GM21447 (cell line): Measurements from ENCODE around the gene CEP112.
"Not testable (repeated sequence)": the region's sequence is repeated elsewhere in the genome, so short reads cannot be mapped to it uniquely, and the experiment has no call there.

Source experiments
- ATAC-seq: cut with Tn5 transposase; IDR thresholded peaks from one replicate; pipeline ENCODE4 v1.9.1; 2021; ENCODE audit not compliant: unreplicated experiment

Gene CEP112

DNA sequence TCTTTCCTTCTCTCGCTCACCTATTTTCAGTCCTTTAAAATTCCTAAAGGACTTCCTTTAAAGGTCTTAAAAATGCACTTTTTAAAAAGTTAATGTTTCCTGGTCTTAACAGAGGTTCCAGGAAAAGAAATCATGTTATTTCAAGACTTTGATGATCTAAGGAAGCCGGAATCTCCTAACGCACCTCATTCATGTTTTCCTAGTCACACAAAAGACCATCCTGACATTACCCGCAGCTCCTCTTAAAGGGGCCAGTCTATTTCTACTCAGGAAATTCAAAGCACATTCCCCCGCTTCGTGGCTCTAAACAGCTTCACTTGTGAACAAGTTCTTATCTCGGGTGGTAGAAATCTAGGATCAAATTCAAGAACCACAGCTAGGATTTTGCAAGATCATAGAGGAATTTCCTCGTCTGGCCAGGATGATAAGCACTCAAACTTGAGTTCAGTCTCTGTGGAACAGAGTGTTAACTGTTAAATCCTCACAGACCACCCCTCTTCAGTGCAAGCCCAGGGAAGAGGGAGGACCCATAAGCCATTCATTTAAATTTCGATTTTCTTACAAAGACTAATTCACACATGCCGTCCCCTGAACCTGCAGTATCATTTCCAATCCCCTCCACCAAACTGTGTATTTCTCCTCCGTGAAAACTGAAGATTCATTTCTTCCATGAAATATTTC lies 493.4 kb downstream of the CEP112 start:
- ATAC-seq: no peak

DNA sequence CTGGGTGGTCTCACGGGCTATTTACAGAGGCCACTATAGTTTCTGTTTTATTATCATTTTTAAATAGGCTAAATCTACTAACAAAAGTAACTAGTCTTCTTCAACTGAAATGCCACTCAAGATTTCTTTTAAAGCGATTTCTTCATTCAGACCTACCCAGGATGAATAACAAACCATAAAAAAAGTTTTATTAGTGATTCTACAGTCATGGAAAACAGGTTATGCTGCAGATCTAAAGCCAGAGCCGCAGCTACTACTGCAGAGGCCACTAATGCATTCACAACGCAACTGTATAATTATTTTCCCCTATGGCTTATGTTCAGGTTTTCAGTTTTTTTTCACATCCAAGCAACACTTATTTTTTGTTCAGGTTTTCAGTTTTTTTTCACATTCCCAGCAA lies 494.3 kb downstream of the CEP112 start:
- ATAC-seq: no peak

DNA sequence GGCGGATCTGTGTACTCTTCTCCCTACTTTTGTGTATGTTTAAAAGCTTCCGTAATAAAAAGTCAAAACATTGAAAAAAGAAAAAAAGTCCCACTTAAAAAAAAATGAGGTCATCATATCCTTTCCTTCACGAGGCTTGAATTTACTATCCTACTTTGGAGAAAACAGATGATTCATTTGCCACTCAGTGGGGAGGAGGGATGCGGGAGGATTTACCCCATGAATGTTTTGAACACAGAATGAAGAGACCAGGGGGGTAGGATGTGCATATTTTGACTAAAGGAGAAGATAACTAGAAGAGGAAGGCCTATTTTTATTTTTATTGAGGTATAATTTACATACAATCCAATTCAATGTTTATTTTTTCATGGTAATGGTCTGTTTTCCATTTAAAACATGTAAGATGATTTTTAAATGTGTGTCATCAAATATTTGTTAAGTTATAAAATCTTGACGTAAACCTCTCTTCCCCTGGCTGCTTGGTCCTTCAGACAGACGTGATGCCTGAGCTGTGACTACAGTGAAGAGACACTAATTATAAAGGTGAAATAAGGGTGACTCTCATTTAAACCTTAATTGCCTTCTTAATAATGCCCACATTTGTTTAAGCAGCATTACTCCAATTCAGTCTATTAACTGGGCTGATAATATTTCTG lies 495.1 kb downstream of the CEP112 start:
- ATAC-seq: no peak

DNA sequence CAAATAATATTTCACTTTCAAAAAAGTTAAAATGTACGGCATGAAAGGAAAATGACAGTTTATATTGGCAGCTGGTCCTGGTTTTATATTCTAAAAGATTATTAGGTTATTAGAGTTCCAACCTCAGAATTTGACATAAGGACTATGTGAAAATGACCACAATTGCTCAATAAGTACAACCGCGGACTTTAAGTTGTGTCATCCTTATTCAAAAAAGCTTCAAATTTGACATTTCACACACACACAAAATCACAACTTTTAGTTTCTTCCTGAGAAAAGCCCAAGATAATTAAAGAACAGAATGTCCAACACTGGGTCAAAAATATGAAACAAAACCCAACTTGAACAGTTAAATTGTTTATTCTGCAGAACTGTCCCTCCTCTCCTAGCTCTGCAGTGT lies 497.3 kb downstream of the CEP112 start:
- ATAC-seq: no peak

DNA sequence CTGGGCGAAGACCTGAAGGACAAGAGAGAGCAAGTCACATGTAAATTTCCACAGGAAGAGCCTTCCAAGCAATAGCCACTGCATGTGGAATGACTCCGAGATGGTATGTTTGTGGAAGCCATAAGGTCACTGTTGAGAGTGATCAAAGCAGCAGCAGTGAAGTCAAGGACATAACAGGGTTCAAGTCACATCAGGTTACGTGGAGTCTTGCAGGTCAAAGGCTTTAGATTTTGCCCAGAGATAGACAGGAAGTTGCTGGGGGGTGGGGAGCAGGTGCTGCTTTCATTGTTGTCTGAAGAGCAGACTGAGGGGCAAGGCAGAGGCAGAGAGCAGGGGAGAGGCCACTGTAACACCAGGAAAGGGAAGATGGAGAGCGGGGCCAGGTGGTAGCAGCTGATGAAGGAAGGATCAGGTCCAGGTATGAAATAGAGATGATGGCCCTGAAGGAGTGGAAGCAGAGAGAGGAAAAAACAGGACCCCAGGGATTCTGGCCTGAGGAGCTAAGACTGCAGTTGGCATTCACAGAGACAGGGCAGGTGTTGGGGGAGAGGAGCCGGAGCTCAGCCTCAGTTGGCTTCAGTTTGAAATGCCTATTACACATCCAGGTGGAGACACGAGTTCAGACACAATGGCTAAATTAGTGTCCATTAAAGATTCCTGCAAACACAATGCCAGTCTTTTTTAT lies 501.2 kb downstream of the CEP112 start:
- ATAC-seq: no peak

DNA sequence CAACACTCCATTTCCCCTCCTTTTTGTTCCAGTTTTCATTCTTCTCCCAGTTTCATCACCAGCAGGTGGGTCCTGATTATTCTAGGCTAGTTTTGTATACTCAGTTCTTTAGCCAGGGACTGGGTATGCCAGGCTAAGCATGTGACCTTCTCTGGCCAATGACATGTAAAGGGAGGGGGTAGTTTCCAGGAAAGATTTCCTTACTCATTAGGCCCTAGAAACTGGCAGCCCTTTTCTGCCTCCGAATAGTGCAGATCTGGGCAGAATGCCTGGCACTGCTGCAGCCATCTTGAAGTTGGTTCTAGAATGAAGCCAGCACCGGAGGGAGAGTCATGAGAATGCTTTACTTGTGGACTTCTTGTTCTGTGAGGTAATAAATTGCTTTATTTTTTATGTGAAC lies 503.6 kb downstream of the CEP112 start:
- no peak for ATAC-seq

DNA sequence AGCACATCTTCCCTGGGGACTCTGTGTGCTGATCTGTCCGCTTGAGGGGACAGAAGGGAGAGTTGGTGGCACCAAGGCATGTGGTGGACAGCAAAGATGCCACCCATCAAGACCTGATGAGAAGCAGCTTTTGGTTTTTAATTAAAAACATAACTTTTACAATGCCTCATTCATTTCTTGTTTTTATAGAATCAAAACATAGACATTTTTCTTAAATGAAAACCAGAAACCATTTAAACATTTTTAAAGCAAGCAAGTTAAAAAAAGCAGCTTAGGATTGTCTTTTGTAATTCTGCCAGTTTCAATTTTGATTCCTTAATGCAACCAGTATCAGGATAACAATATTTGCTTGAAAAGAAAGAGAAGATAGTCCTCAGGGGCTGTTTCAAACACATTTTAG lies 506.8 kb downstream of the CEP112 start:
- ATAC-seq: no peak

DNA sequence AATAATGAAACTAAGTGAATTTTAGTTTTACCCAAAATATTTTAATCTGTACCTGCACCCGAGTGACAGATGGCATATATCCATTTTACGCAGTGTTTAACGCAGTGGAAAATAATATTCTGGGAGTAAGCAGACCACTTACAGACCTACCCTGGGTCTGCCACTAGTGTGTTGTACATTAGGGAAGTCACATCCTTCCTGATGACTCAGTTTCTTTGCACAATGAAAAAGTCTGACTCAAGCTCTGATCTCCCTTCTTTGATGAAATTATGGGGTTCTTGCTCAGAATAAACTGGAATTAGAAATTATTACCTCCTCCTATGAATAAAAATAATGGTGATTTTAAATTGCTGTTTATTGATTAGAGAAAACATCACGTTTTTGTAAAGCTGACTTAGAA lies 507.3 kb downstream of the CEP112 start:
- ATAC-seq: no peak

DNA sequence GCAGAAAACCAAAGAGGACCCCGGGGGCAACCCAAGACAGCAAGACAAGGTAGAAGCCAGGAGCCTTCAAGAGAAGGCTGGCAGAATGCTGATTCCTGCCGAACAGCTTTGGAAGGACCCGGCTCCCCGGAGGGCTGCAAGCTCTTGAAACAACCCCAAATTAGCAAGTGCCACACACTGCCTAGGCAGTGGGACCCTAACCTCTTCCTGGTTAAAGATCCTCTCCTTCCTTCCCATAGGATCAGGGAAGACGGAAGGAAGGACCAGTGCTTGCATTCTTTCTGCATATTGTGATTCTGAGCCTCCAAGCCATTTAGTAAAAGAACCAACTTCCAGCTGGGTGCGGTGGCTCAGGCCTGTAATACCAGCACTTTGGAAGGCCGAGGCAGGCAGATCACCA lies 508.5 kb downstream of the CEP112 start:
- ATAC-seq: no peak

DNA sequence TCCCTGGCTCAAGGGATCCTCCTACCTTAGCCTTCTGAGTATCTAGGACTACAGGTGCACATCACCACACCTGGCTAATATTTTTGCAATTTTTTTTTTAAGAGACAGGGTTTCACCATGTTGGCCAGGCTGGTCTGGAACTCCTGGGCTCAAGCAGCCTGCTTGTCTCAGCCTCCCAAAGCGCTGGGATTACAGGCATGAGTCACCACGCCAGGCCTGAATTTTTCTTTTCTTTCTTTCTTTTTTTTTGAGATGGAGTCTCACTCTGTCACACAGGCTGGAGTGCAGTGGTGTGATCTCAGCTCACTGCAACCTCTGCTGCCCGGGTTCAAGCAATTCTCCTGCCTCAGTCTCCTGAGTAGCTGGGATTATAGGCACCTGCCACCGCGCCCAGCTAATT lies 510.2 kb downstream of the CEP112 start:
- not testable (repeated sequence) for ATAC-seq

DNA sequence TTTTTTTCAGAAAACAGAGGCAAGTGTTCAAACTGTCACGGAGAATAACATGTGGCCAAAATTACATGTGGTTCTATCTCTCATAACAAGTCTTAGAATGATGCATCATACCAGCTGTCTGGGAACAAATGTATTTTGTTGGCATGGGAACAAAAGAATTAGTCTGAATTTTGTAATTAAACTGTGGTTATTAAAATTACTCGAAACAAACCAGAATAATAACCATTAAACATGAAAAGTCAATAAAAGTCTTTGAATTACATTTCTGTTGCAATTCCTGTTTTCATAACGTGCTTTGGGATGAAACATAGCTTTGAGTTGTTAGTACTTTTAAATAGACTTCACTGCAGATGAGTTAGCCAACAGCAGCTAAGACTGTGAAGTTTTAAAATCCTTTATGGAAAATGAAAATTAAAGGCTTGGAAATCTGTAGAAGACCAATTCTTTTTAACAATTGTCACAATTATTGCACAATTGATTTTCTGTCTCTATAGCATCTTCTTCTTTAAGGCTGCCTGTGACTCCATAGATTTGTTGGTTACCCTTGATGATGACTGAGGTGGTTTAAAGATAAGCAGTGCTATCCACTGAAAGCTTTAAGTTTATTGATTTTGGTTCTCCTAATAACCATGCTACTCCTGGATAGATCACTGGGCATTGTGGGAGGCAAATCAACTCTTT lies 512.6 kb downstream of the CEP112 start:
- ATAC-seq: no peak

DNA sequence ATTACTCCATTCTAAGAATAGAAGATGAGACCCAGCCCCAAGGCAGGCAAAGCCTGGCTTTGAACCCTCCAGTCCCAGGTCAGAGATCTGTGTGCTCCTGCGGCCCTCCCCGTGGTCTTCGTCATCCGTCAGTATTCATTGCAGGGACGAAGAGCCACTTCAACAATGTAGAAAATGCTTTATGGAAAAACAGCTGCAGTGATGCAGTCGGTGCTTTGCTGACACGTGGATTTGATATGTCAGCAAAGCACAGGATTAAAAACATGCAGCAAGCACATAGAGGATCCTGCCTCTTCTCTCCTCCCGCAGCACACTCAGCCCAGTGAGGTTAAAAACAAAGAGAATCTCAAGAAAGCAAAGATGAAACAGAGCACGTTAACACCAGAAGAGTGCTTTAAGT lies 513.4 kb downstream of the CEP112 start:
- ATAC-seq: no peak

DNA sequence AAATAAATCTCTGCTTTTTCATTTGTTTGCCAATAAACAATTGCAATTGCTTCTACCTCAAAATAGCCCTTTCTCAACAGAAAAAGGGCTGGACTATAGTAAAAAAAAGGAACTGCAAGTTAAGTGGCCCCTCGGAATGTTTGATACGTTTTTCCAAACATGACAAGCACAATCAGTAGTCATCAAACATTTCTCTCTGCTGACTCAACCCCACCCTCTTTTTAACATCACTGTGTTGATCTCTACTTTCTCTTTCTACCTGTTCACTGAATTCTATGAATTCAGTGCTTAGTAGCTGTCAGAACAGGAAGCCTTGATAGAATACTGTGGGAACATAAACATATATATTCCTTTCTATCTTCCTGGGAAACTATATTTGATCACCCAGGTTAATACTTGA lies 514.0 kb downstream of the CEP112 start:
- no peak for ATAC-seq

DNA sequence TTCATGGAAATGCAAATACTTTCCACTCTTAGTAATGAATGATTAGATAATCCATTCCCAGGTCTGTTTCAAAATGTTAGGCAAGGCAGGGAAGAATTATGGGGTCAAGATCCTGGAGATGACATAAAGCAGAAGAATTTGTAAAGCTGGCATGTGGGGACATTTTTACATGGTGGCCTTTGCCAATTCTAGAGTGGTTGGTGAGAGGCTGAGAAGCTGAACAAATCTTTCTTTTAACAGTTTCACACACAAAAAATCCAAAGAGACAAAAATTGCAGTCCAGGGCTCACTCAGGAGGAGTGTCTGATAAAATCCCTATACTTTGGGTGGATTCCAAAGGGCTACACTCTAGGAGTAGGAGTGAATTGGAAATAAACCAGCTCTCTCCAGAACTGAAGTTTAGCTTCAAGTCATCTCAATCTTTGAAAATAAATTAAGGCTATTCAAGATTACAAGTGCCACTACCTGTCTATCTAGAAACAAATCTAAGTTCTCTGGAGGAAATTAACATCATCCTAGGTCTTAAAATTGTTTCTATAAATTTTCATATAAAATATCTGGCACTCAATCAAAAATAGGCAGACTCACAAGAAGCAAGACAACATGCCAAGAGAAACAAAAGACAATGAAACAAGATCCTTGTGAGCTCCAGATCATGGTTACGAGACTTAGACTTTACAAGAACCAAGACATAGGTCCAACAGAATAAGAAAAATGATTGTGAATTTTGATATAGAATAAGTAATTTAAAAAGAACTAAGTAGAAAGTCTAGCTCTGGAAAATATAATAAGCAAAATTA lies 517.5 kb downstream of the CEP112 start:
- no peak for ATAC-seq

DNA sequence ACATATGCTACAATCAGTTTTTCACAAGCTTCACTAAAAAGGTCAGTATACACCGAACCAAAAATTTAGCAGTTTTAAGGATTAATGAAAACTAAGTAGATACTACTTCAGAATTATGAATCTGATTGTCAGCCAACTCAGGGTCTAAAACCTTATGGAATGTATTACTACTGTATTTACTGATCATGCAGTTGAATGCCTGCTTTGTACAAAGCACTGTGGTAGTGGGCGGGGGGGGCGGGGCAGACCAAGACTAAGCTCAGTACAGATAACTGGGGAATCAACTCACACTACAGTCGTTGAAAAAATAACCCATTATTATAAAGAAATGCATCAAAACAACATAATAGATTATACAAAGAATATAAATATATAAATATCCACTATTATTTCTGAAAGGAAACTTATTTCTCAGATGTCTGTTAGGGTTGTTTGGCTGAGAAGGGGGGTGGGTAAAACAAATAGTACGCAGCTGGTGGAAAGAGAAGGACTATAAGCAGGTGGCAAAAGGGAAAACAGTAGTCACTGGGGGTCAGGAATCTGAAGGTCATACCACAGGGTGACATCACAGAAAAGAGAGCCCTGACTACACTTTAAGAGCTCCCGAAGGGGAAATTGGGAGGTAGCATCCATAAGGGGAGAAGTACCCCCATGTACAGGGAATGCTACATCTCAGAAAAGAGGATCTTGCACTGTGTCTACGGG lies 521.1 kb downstream of the CEP112 start:
- no peak for ATAC-seq

DNA sequence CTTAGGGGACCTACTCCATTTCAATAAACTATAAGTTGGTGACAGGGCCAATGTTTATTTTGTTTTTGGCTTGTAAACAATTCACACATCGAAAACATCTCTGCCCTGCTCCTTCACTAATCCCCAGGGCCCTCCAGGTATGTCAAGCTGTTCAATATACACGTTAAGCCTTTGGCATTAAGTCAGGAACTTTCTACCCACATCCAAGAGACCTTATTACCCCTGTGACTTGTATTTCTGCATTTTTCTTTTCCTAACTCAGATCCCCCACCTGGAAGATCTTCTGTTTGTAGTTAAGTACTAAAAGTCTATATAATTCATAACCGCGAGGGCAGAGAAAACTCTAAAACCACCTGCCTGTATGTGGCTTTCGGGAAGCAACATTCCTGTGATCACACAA lies 523.7 kb downstream of the CEP112 start:
- ATAC-seq: no peak

DNA sequence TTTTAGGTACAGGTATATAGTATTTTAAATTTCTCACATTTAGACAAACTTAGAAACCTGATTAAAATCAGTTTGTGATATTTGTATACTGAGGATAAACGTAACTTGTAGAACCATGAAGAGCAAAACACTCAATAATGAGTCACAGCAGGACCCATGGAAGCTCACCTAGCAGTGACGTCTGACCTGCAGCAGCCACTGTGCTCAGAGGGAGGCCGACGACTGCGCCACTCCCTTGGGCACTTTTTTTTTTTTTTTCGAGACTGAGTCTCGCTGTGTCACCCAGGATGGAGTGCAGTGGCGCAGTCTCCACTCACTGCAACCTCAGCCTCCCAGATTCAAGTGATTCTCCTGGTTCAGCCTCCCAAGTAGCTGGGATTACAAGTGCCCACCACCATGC lies 524.3 kb downstream of the CEP112 start:
- ATAC-seq: no peak

DNA sequence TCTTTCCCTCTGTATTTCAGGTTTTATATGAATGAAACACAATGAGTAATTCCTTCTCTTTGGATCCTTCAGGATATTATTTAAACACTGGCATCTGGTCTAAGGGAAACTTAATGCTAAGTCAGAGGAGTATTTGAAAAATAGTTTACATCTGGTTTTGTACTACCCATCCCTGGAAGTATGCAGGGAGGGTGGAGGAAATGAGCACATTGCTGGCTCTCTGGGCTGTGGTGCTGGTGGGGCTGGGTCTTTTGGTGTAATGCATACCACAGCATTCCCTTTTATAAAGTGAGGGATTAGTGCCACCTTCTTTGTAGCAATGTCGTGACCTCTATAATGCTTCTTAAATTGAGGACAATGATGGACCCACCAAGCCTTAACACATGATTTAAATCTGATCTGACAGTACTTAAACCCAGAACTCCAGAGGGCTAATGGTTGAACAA lies 525.0 kb downstream of the CEP112 start:
- no peak for ATAC-seq

DNA sequence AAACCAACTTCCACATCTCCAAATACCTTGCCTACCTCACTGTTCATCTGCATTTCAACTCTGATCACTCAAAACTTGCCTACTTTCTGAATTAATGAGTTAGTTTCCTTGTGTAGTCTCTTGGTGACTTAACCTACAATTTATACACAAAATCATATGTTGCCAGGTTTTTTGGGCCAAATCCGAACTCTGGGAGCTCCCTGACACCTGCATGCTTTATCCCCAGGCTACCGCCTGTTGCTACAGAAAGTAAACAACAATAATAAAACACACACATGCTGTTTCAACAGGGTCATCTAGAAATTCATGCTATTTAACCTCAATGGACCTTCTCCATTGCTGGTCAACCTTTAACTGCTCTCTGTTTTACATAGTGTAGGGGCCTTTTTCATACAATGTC lies 526.0 kb downstream of the CEP112 start:
- no peak for ATAC-seq

DNA sequence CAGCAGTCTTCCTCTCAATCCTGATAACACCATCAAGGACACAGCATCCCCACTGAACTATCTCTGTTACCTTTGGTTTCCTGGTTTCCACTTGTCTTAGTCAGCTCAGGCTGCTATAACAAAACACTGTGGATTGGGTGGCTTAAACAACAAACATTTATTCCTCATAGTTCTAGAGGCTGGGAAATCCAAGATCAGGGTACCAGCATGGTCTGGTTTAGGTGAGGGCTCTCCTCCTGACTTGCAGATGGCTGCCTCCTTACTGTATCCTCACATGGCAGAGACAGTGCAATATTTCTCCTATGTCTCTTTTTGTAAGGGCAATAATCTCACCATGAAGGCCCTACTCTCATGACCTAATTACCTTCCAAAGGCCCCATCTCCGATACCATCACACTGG lies 527.2 kb downstream of the CEP112 start:
- ATAC-seq: no peak
